ENCODE results near the gene CA10.

DNA sequence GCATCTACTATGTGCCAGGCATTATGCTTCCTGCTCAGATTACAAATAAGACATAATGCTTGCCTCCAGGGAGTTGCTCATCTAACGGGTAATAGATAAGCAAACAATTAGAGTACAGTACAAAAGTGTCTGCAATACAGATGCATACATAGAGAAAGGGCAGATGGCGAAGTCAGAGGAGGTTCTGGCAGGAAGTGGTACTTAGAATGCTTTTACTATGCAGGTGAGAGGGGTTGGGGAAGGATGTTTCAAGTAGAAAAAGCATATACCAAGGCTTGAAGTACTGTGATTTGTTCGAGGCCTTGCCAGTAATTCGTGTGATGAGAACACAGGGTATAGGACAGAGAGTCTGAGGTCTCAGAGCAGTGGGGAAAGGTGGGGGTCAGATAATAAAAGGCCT, 548.4 kb downstream of the CA10 start:
- TF ChIP-seq, protein P1, sequence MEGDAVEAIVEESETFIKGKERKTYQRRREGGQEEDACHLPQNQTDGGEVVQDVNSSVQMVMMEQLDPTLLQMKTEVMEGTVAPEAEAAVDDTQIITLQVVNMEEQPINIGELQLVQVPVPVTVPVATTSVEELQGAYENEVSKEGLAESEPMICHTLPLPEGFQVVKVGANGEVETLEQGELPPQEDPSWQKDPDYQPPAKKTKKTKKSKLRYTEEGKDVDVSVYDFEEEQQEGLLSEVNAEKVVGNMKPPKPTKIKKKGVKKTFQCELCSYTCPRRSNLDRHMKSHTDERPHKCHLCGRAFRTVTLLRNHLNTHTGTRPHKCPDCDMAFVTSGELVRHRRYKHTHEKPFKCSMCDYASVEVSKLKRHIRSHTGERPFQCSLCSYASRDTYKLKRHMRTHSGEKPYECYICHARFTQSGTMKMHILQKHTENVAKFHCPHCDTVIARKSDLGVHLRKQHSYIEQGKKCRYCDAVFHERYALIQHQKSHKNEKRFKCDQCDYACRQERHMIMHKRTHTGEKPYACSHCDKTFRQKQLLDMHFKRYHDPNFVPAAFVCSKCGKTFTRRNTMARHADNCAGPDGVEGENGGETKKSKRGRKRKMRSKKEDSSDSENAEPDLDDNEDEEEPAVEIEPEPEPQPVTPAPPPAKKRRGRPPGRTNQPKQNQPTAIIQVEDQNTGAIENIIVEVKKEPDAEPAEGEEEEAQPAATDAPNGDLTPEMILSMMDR (IDR thresholded peaks at IDR 0.05) = no peak
- TF ChIP-seq POLR2A (IDR thresholded peaks at IDR 0.05) = no peak
